ENCODE results near the gene VAPB. TPM values are rescaled to one million over a fixed set of nuclear protein-coding genes. Genes with fewer than 3 reads are reported as not detected.

VAPB gene
- total RNA-seq, 6 experiments from 2014 or later = 48.9 to 57.4 (median 54.5) TPM

- H3K27ac Mint-ChIP-seq = no peak overlapping the region
- H3K27me3 Mint-ChIP-seq (ENCODE audit: insufficient read depth) = peaks cover 18% of the 10 kb centered on the region; the same call in 1 of the 2 replicates
- peaks cover 5% of the 10 kb centered on the region; the same call in 1 of the 2 replicates for H3K4me1 Mint-ChIP-seq (ENCODE audit: low read depth)
- peak overlapping the region; percentile 48; the same call in 1 of the 2 replicates for H3K4me3 Mint-ChIP-seq
- H3K9me3 Mint-ChIP-seq = no peaks in the 10 kb centered on the region
- no peak for DNase-seq
- no peaks in the 10 kb centered on the region for H3K36me3 Mint-ChIP-seq (ENCODE audit: low read depth)
- TF ChIP-seq CTCF (IDR thresholded peaks at IDR 0.05) = no peak
Observed at GRCh38 chr20:58374027-58374850, 14.8 kb upstream of the VAPB start.

- no peak for TF ChIP-seq CTCF (IDR thresholded peaks at IDR 0.05)
- Mint-ChIP-seq H3K36me3 (ENCODE audit: low read depth) (no peaks in the 10 kb centered on the region), H3K4me1 (ENCODE audit: low read depth) (peaks cover 5% of the 10 kb centered on the region; the same call in 1 of the 2 replicates), H3K9me3 (no peaks in the 10 kb centered on the region), H3K27me3 (ENCODE audit: insufficient read depth) (peaks cover 18% of the 10 kb centered on the region), H3K4me3 (peak overlapping the region; percentile 48), H3K27ac (peak overlapping the region; percentile 35; the same call in 1 of the 2 replicates)
- no peak for DNase-seq
Observed at GRCh38 chr20:58374906-58375758, 13.9 kb upstream of the VAPB start.

- no peak overlapping the region for H3K27ac Mint-ChIP-seq
- TF ChIP-seq CTCF (IDR thresholded peaks at IDR 0.05) = no peak
- DNase-seq = no peak
- H3K4me3 Mint-ChIP-seq = peak overlapping the region; percentile 48; the same call in 1 of the 2 replicates
- peaks cover 5% of the 10 kb centered on the region; the same call in 1 of the 2 replicates for H3K4me1 Mint-ChIP-seq (ENCODE audit: low read depth)
- H3K36me3 Mint-ChIP-seq (ENCODE audit: low read depth) = peaks cover 3% of the 10 kb centered on the region
- peaks cover 2% of the 10 kb centered on the region for H3K9me3 Mint-ChIP-seq
- peaks cover 18% of the 10 kb centered on the region for H3K27me3 Mint-ChIP-seq (ENCODE audit: insufficient read depth)
Observed at GRCh38 chr20:58375759-58376352, 13.2 kb upstream of the VAPB start.

GRCh38 chr20:58377017-58377416 lies 12.0 kb upstream of the VAPB start:
- Mint-ChIP-seq H3K4me3 (no peak overlapping the region), H3K4me1 (ENCODE audit: low read depth) (peaks cover 5% of the 10 kb centered on the region; the same call in 1 of the 2 replicates), H3K27ac (no peak overlapping the region), H3K36me3 (ENCODE audit: low read depth) (peaks cover 11% of the 10 kb centered on the region), H3K27me3 (ENCODE audit: insufficient read depth) (peaks cover 18% of the 10 kb centered on the region), H3K9me3 (peaks cover 14% of the 10 kb centered on the region)
- no peak for TF ChIP-seq CTCF (IDR thresholded peaks at IDR 0.05)
- DNase-seq = no peak

- Mint-ChIP-seq H3K27me3 (ENCODE audit: insufficient read depth) (peaks cover 18% of the 10 kb centered on the region), H3K9me3 (peaks cover 21% of the 10 kb centered on the region), H3K4me3 (no peak overlapping the region), H3K36me3 (ENCODE audit: low read depth) (peaks cover 11% of the 10 kb centered on the region), H3K27ac (no peak overlapping the region), H3K4me1 (ENCODE audit: low read depth) (peaks cover 5% of the 10 kb centered on the region; the same call in 1 of the 2 replicates)
- no peak for TF ChIP-seq CTCF (IDR thresholded peaks at IDR 0.05)
- DNase-seq = no peak
Observed at GRCh38 chr20:58377766-58378401, 11.1 kb upstream of the VAPB start.
